ENCODE data around the gene NFIX. TPM values are rescaled to one million over a fixed set of nuclear protein-coding genes. Genes with fewer than 3 reads are reported as not detected.

Gene NFIX
- total RNA-seq, 1 donor from 2014 or later = 2.6 TPM

DNA sequence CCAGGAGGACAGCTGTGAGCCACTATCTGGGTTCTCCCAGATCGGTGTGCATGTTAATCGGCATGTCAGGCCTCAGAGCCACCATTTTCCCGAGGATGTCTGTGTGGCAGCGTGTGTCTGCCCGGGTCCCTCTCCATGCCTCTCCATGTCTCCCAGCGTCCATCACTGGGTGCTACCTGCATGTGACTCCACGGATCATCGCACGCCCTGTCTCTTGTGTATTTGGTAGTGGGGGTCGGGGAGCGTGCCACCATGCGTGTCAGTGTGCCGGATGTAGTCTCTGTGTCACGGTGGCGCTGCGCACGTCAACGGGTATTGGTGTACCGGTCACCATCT, 5.9 kb downstream of the NFIX start:
- H3K4me3 Mint-ChIP-seq = no peak overlapping the region
- H3K36me3 Mint-ChIP-seq (ENCODE audit: low read depth) = no peaks in the 10 kb centered on the region
- no peak overlapping the region for H3K27ac Mint-ChIP-seq
- ChIA-PET CTCF (no interaction called here), POLR2A (no interaction called here)
- TF ChIP-seq, protein P1, sequence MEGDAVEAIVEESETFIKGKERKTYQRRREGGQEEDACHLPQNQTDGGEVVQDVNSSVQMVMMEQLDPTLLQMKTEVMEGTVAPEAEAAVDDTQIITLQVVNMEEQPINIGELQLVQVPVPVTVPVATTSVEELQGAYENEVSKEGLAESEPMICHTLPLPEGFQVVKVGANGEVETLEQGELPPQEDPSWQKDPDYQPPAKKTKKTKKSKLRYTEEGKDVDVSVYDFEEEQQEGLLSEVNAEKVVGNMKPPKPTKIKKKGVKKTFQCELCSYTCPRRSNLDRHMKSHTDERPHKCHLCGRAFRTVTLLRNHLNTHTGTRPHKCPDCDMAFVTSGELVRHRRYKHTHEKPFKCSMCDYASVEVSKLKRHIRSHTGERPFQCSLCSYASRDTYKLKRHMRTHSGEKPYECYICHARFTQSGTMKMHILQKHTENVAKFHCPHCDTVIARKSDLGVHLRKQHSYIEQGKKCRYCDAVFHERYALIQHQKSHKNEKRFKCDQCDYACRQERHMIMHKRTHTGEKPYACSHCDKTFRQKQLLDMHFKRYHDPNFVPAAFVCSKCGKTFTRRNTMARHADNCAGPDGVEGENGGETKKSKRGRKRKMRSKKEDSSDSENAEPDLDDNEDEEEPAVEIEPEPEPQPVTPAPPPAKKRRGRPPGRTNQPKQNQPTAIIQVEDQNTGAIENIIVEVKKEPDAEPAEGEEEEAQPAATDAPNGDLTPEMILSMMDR (IDR thresholded peaks at IDR 0.05) = no peak
- peaks cover 18% of the 10 kb centered on the region for H3K27me3 Mint-ChIP-seq
- ATAC-seq (ENCODE audit: low read depth) = no peak
- H3K4me1 Mint-ChIP-seq = no peaks in the 10 kb centered on the region
- H3K9me3 Mint-ChIP-seq = no peaks in the 10 kb centered on the region
- no peak for DNase-seq
- intact Hi-C loops (cut with micrococcal nuclease) = no loop called here

DNA sequence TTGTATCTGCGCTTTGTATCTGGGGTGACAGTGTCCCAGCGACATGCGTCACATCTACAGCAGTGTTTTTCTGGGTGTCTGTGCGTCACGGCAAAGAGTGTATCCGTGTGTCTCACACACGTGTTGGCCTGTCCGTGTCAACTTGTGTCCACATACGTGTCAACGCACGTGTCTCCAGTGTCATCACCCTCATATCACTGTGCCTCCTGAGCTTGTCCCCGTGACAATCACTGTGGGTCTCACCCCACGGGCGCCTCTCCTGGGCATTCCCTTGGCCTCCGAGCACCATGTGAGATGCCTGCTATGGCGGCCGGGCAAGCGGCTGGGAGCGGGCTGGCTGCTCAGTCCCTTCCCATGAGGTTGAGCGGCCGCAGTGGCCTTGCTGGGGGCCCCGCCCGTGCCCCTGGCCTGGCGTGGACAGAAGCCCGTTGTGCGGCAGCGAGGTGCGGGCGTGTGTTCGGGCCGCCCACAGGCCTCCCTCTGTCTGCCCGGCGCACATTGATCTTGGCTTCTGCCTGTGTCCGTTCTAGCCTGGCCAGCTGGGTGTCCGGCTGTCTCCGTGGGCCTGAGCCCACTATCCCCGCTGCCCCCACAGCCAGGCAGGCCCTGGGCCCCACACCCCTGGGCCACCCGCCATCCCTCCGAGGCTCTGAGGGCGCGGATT, 6.4 kb downstream of the NFIX start:
- Mint-ChIP-seq H3K36me3 (ENCODE audit: low read depth) (no peaks in the 10 kb centered on the region), H3K4me3 (no peak overlapping the region), H3K27me3 (peaks cover 18% of the 10 kb centered on the region), H3K9me3 (no peaks in the 10 kb centered on the region), H3K27ac (no peak overlapping the region), H3K4me1 (no peaks in the 10 kb centered on the region)
- TF ChIP-seq, protein P1 (IDR thresholded peaks at IDR 0.05) = no peak
- POLR2A ChIA-PET = no interaction called here
- ATAC-seq (ENCODE audit: low read depth) (no peak), DNase-seq (no peak)
- CTCF ChIA-PET = no interaction called here
- intact Hi-C loops (cut with micrococcal nuclease) = no loop called here

DNA sequence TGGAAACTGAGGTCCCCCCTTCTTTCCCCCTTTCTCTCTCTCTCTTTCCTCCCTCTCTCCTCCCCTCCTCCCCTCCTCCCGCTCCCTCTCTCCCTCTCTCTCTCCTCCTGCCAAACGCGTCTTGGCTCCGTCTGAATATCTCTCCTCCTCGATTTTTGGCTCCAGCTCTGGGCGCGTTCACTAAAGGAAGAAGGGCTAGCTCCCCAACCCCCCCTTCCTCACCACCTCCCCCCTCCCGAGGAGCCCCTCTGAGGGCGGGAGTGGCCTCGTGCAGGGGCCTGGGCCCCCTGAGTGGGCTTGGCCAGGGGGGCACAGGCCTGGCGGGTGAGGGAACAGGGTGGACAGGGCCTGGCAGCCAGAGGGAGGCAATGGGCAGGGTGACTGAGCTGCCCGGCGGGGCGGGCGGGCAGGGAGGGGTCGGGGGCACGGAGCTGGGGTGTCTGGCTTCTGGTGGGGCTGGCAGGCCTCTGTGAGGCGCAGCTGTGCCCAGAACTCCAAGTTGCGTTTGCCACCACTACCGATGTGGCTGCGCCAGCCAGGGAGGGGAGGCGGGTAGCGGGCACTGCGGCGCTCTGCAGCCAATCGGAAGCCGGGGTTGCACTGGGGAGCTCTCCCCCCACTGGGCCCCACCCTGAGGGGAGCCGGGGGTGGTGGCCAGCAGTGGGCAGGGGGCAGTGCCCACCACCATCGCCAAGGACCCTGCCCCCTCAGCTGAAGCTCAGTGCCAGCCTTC, 7.1 kb downstream of the NFIX start:
- Mint-ChIP-seq H3K36me3 (ENCODE audit: low read depth) (no peaks in the 10 kb centered on the region), H3K4me1 (no peaks in the 10 kb centered on the region), H3K4me3 (no peak overlapping the region), H3K27ac (no peak overlapping the region), H3K9me3 (no peaks in the 10 kb centered on the region), H3K27me3 (peaks cover 18% of the 10 kb centered on the region)
- intact Hi-C loops (cut with micrococcal nuclease) = no loop called here
- no peak for DNase-seq
- POLR2A ChIA-PET = no interaction called here
- ATAC-seq (ENCODE audit: low read depth) = no peak
- TF ChIP-seq, protein P1 (IDR thresholded peaks at IDR 0.05) = no peak
- CTCF ChIA-PET = no interaction called here

DNA sequence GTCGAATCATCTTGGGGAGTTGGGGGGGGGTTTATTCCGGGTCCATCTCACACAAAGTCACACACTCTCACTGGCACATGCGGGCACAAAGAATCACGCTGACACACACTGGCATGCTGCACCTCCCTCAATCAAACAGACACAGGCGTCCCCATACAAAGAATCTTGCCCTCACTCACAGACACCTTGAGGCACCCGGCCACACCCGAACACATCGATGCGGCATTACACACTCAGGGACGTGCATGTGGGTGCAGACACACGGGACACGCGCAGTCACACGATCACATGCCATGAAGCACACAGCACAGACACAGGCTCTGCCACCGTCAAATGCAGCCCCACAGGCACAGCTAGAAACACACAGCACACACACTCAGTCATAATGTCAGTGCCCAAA, 7.8 kb downstream of the NFIX start:
- TF ChIP-seq, protein P1 (IDR thresholded peaks at IDR 0.05) = no peak
- peak overlapping the region; percentile 50 for H3K27ac Mint-ChIP-seq
- CTCF ChIA-PET = no interaction called here
- DNase-seq (no peak), ATAC-seq (ENCODE audit: low read depth) (no peak)
- intact Hi-C loops (cut with micrococcal nuclease) = no loop called here
- H3K9me3 Mint-ChIP-seq = no peaks in the 10 kb centered on the region
- H3K27me3 Mint-ChIP-seq = peaks cover 15% of the 10 kb centered on the region
- POLR2A ChIA-PET = no interaction called here
- H3K36me3 Mint-ChIP-seq (ENCODE audit: low read depth) = no peaks in the 10 kb centered on the region
- H3K4me3 Mint-ChIP-seq = no peak overlapping the region
- no peaks in the 10 kb centered on the region for H3K4me1 Mint-ChIP-seq

DNA sequence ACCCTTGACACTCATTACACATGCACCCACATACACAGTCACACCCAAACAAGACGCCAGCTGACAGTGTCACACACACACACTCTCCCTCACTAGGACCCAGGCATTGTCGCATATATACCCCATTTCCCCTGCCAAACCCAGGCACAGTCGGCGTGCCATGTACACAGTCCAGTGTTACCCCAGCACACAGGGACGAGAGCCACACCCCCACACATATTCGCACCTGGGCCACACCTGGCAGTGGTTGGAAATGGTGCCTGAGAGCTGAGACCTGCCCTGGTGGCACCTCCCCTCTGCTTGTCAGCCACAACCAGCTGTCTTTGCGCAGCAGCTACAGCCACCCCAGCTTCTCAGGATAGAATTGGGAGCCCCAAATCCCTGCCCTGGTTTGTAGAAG, 9.0 kb downstream of the NFIX start:
- DNase-seq = no peak
- Mint-ChIP-seq H3K4me1 (no peaks in the 10 kb centered on the region), H3K27me3 (peaks cover 23% of the 10 kb centered on the region), H3K4me3 (no peak overlapping the region), H3K36me3 (ENCODE audit: low read depth) (no peaks in the 10 kb centered on the region), H3K9me3 (no peaks in the 10 kb centered on the region), H3K27ac (no peak overlapping the region)
- CTCF ChIA-PET = no interaction called here
- no peak for ATAC-seq (ENCODE audit: low read depth)
- intact Hi-C loops (cut with micrococcal nuclease) = no loop called here
- POLR2A ChIA-PET = no interaction called here
- TF ChIP-seq, protein P1 (IDR thresholded peaks at IDR 0.05) = no peak

Data from activated B cell treated with CpG ODN at 0.5 μM for 24 hours (primary cell).